B cell (primary cell): ENCODE results near the gene GPR179. TPM values are rescaled to one million over a fixed set of nuclear protein-coding genes. Genes with fewer than 3 reads are reported as not detected.

Experiments used
- ATAC-seq: fragments of 200-7000 bp; cut with Tn5 transposase; one replicate; pipeline ENCODE4 v1.10.0; 2021; ENCODE audit warnings: low read depth, mild to moderate bottlenecking, moderate number of reproducible peaks, moderate library complexity
- CTCF ChIA-PET: fragments of 350-600 bp; sonication (Branson Sonifier 250); formaldehyde crosslinking; loops from one replicate; lab custom pipeline; 2021; ENCODE audit warnings: antibody characterized with exemption, inconsistent platforms; lab: Charles Lee
- POLR2A ChIA-PET: fragments of 350-600 bp; sonication (Branson Sonifier 250); formaldehyde crosslinking; loops from one replicate; lab custom pipeline; 2021; ENCODE audit warnings: antibody characterized with exemption; lab: Charles Lee
- DNase-seq: peaks from one replicate; pipeline ENCODE4 v3.0.0; 2013
- H2AFZ ChIP-seq: 2 replicates; pipeline ENCODE4 v1.6.1; 2012; ENCODE audit warnings: mild to moderate bottlenecking, low read depth, low read length; ENCODE audit not compliant: insufficient read depth, poor library complexity, severe bottlenecking
- H3K27ac ChIP-seq, 2 donors: 1 replicate in 1 of 2; 2 replicates in 1 of 2; pipeline ENCODE4 v1.5.1; 2012 to 2013; ENCODE audit warnings: low read length in 2 of 2, mild to moderate bottlenecking in 2 of 2, moderate library complexity in 1 of 2
- H3K27me3 ChIP-seq, 4 experiments: fragments of 200-600 bp in 1 of 4; sonication (generic) in 1 of 4; replicated peaks in 1 of 4; 1 replicate in 2 of 4; 2 replicates in 2 of 4; pipeline versions ENCODE4 v1.6.1 to v1.7.0; 2013 to 2016; ENCODE audit warnings: low read length in 3 of 4, mild to moderate bottlenecking in 2 of 4, mixed read lengths in 1 of 4, moderate library complexity in 1 of 4; ENCODE audit not compliant: insufficient read depth in 4 of 4, control insufficient read depth in 3 of 4; ENCODE audit errors: control extremely low read depth in 1 of 4
- H3K36me3 ChIP-seq, 2 experiments: replicated peaks in 1 of 2; 1 replicate in 1 of 2; 2 replicates in 1 of 2; pipeline versions ENCODE4 v1.6.1 to v1.7.1; 2013; ENCODE audit warnings: low read length in 1 of 2; ENCODE audit not compliant: insufficient read depth in 2 of 2, control insufficient read depth in 1 of 2; ENCODE audit errors: control extremely low read depth in 1 of 2, extremely low read depth in 1 of 2
- H3K4me1 ChIP-seq, 2 donors: fragments of 200-600 bp in 1 of 2; sonication (generic) in 1 of 2; 1 replicate in 1 of 2; 2 replicates in 1 of 2; pipeline versions ENCODE4 v1.5.1 to v1.6.1; 2013 to 2017; ENCODE audit warnings: low read length in 2 of 2; ENCODE audit not compliant: control insufficient read depth in 2 of 2, insufficient read depth in 2 of 2
- H3K4me2 ChIP-seq: replicated peaks from 2 replicates; pipeline ENCODE3; 2012; ENCODE audit warnings: mild to moderate bottlenecking, low read depth, low read length; ENCODE audit not compliant: poor library complexity, severe bottlenecking
- H3K4me3 ChIP-seq, 5 experiments: fragments of 200-600 bp in 1 of 5; sonication (generic) in 1 of 5; 1 replicate in 3 of 5; 2 replicates in 2 of 5; pipeline versions ENCODE4 v1.5.1 to v1.7.0; 2011 to 2016; ENCODE audit warnings: low read length in 4 of 5, mild to moderate bottlenecking in 4 of 5, low read depth in 2 of 5, control low read depth in 1 of 5, moderate library complexity in 1 of 5; ENCODE audit not compliant: insufficient read depth in 1 of 5; ENCODE audit errors: control extremely low read depth in 1 of 5, extremely low read depth in 1 of 5
- H3K79me2 ChIP-seq: fragments of 200-600 bp; sonication (generic); one replicate; pipeline ENCODE4 v1.6.0; 2016; ENCODE audit warnings: low read length; ENCODE audit not compliant: control insufficient read depth, insufficient read depth
- H3K9ac ChIP-seq: fragments of 200-600 bp; sonication (generic); 2 replicates; pipeline ENCODE4 v1.6.1; 2017; ENCODE audit warnings: mild to moderate bottlenecking, low read length, moderate library complexity
- H3K9me3 ChIP-seq, 3 donors: one replicate each; pipeline versions ENCODE4 v1.6.1 to v1.7.1; 2013; ENCODE audit warnings: low read length in 2 of 3; ENCODE audit not compliant: control insufficient read depth in 2 of 3, insufficient read depth in 1 of 3; ENCODE audit errors: control extremely low read depth in 1 of 3
- H4K20me1 ChIP-seq: 2 replicates; pipeline ENCODE4 v1.6.0; 2012; ENCODE audit warnings: mild to moderate bottlenecking, low read length; ENCODE audit not compliant: insufficient read depth, control insufficient read depth, poor library complexity, severe bottlenecking
- H3K27ac Mint-ChIP-seq: one replicate; pipeline ENCODE4 v1.8.0; 2021; ENCODE audit warnings: mixed read lengths
- H3K27me3 Mint-ChIP-seq: one replicate; pipeline ENCODE4 v1.8.0; 2021; ENCODE audit warnings: mixed read lengths
- H3K4me1 Mint-ChIP-seq: one replicate; pipeline ENCODE4 v1.8.0; 2021; ENCODE audit warnings: mixed read lengths
- H3K4me3 Mint-ChIP-seq: one replicate; pipeline ENCODE4 v1.8.0; 2021; ENCODE audit warnings: mixed read lengths
- H3K9me3 Mint-ChIP-seq: one replicate; pipeline ENCODE4 v1.8.0; 2022; ENCODE audit warnings: mixed read lengths; ENCODE audit not compliant: insufficient read depth
- CTCF ChIP-seq: fragments of 200-600 bp; IDR thresholded peaks from one replicate; pipeline ENCODE4 v1.8.0; 2022; ENCODE audit warnings: antibody characterized with exemption, mild to moderate bottlenecking
- EZH2 ChIP-seq: IDR thresholded peaks from 2 replicates; pipeline ENCODE4 v1.6.1; 2012; ENCODE audit warnings: borderline replicate concordance, low read depth, mild to moderate bottlenecking, moderate library complexity, low read length; ENCODE audit not compliant: insufficient read depth, poor library complexity, severe bottlenecking
- WGBS: methylation state at CpG from one replicate; pipeline ENCODE4 v1.1.5; 2013; ENCODE audit warnings: missing lambda C conversion rate; ENCODE audit not compliant: insufficient coverage; 5-methylcytosine and 5-hydroxymethylcytosine counted together
- intact Hi-C: fragments of 100-400 bp; cut with micrococcal nuclease; formaldehyde crosslinking; loops from one replicate; pipeline ENCODE4 v1.10.0; 2022
- polyA plus RNA-seq: library from polyadenylated mRNA; depleted of rRNA; stranded (reverse); fragments of >200 nt; gene quantifications from 2 replicates; pipeline ENCODE4 v1.2.3, GENCODE V29; 2012
- total RNA-seq, 2 donors: library from RNA; stranded (reverse); fragments of 120-200 nt in 1 of 2; gene quantifications; 1 replicate in 1 of 2; 2 replicates in 1 of 2; pipeline versions ENCODE4 v1.2.3 to v1.2.4, GENCODE V29; 2013 to 2022

Gene GPR179
- total and polyA plus RNA-seq, 2 donors (not counting 1 experiment from before 2014, with no cell fraction given) = 0.01 TPM; not detected in 1

- H3K9me3 ChIP-seq = no peaks in the 10 kb centered on the region
- H2AFZ ChIP-seq = no peak overlapping the region
- no peak overlapping the region for H3K4me2 ChIP-seq
- no peak for TF ChIP-seq CTCF
- no peak for TF ChIP-seq EZH2
- Mint-ChIP-seq H3K4me3 (no peak overlapping the region), H3K27me3 (no peaks in the 10 kb centered on the region), H3K27ac (no peak overlapping the region), H3K4me1 (peaks cover 4% of the 10 kb centered on the region), H3K9me3 (no peaks in the 10 kb centered on the region)
- CTCF ChIA-PET = interaction anchor here (7.9 kb wide), 1 partner anchor 28 kb away, joined by 48 read pairs; the partner anchor contains the start of gene SOCS7
- no peak overlapping the region for H3K9ac ChIP-seq
- no peaks in the 10 kb centered on the region for H3K79me2 ChIP-seq
- DNase-seq (no peak), ATAC-seq (no peak)
- H3K4me1 ChIP-seq = peaks cover under 1 to 2% of the 10 kb centered on the region in 2 donors
- H3K27me3 ChIP-seq = no peaks in the 10 kb centered on the region
- peaks cover 1 to 24% of the 10 kb centered on the region in 2 experiments for H3K36me3 ChIP-seq
- H3K27ac ChIP-seq = no peak overlapping the region
- 96% methylated on average over 10 of the region's 10 CpGs for WGBS
- H3K4me3 ChIP-seq = no peak overlapping the region
- H4K20me1 ChIP-seq = no peaks in the 10 kb centered on the region
- POLR2A ChIA-PET = no interaction called here
- intact Hi-C loops = no loop called here
Measured at GRCh38 chr17:38320482-38320881, 23.3 kb downstream of the GPR179 start.

- Histone ChIP-seq H2AFZ (no peak overlapping the region), H3K9ac (no peak overlapping the region), H3K4me2 (no peak overlapping the region), H3K9me3 (no peaks in the 10 kb centered on the region), H3K27ac (no peak overlapping the region), H4K20me1 (no peaks in the 10 kb centered on the region), H3K27me3 (no peaks in the 10 kb centered on the region), H3K36me3 (peaks cover 1 to 16% of the 10 kb centered on the region in 2 experiments), H3K79me2 (no peaks in the 10 kb centered on the region), H3K4me3 (no peak overlapping the region), H3K4me1 (no peaks in the 10 kb centered on the region)
- intact Hi-C loops = no loop called here
- DNase-seq (no peak), ATAC-seq (no peak)
- H3K4me1 Mint-ChIP-seq = no peaks in the 10 kb centered on the region
- no peaks in the 10 kb centered on the region for H3K9me3 Mint-ChIP-seq
- ChIA-PET CTCF (interaction anchor here (0.9 kb wide), 1 partner anchor 11 kb away, joined by 4 read pairs; no protein-coding TSS in a partner anchor), POLR2A (no interaction called here)
- TF ChIP-seq CTCF = no peak
- no peak for TF ChIP-seq EZH2
- no peak overlapping the region for H3K4me3 Mint-ChIP-seq
- H3K27ac Mint-ChIP-seq = no peak overlapping the region
- H3K27me3 Mint-ChIP-seq = no peaks in the 10 kb centered on the region
- WGBS = 60% methylated on average over 1 of the region's 3 CpGs
Measured at GRCh38 chr17:38317081-38317480, 26.7 kb downstream of the GPR179 start.
